Stimulated activated CD4-positive, alpha-beta T cell treated with anti-CD3 and anti-CD28 coated beads, Interleukin-1b, Interleukin-23, amount 100 ng/mL, for 48 hours (primary cell): Measurements from ENCODE around the gene LCN9.
"Not testable (repeated sequence)": the region's sequence is repeated elsewhere in the genome, so short reads cannot be mapped to it uniquely, and the experiment has no call there.

ENCODE experiments used
- DNase-seq: peaks from one replicate; pipeline ENCODE4 v3.0.0-alpha.2; 2020

LCN9 gene, protein sequence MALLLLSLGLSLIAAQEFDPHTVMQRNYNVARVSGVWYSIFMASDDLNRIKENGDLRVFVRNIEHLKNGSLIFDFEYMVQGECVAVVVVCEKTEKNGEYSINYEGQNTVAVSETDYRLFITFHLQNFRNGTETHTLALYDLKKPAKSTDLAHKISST

DNA sequence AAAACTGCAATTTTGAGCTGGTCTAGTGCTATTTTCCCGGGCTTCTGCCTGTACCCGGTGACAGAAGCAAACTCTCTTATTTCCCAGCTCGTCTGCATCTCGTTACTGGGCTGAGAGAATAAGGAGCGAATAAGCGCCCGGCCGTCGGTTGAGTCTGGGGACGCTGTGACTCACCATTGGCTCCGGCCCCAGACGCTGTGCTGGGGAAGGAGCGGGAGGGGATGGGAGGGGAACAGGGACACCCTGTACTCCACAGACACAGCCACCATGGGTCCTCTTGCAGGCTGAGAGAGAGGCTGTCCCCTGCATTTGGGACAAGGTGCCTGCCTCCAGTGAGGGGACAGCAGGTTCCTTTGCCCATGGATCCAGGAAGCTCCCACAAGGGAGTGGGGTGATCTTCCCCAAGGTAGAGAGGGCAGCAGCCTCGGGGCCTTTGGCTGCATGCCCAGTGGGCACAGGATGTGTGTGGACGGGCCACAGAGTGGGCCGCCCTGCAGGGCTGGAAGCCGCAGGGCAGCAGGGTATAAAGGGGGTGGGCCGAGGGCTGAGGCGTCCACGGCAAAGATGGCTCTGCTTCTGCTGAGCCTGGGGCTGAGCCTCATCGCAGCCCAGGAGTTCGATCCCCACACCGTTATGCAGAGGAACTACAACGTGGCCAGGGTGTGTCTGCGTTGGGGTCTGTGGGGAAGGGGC is at the start of gene LCN9:
Gene LCN9 (plus strand): TSS at position 552 of the 693 bp plus-strand sequence. CDS start 13 bp downstream, at position 565.
- DNase-seq = no peak

DNA sequence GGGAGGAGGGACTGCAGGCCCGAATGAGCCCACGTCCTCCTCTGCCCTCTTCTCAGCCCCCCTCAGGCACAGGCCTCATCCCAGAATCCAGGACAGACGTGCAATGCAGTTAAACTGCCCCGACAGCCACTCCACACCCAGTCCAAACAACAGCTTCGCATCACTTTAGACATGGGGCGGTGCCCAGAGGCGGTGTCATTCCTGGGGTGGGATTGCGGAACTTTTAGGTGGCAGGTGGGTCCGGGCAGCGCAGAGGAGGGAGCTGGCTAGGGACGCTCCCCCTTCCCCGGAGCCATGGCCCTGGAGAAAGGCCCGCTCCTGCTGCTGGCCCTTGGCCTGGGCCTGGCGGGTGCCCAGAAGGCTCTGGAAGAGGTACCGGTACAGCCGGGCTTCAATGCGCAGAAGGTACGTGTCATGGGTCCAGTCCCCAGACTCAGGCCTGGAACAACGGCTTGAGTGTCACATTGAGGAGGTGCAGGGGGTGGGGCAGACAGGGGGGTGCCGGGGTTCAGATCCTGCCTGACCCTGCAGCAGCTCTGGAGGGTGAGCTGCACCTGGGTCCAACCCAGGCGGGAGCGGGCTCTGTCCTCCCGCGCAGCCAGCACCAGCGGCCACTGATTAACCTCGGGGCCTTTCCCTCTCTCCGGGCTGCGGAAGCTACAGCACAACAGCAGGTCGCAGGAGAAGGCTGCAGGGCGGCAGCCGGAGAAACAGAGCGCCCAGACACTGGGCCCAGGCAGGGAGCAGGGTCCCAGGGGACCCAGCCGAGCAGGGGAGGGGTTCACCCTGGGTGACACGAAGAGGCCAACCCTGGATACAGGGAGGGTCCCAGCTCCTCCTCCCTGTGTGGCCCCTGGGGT is 48.9 kb upstream of the LCN9 start:
- no peak for DNase-seq

DNA sequence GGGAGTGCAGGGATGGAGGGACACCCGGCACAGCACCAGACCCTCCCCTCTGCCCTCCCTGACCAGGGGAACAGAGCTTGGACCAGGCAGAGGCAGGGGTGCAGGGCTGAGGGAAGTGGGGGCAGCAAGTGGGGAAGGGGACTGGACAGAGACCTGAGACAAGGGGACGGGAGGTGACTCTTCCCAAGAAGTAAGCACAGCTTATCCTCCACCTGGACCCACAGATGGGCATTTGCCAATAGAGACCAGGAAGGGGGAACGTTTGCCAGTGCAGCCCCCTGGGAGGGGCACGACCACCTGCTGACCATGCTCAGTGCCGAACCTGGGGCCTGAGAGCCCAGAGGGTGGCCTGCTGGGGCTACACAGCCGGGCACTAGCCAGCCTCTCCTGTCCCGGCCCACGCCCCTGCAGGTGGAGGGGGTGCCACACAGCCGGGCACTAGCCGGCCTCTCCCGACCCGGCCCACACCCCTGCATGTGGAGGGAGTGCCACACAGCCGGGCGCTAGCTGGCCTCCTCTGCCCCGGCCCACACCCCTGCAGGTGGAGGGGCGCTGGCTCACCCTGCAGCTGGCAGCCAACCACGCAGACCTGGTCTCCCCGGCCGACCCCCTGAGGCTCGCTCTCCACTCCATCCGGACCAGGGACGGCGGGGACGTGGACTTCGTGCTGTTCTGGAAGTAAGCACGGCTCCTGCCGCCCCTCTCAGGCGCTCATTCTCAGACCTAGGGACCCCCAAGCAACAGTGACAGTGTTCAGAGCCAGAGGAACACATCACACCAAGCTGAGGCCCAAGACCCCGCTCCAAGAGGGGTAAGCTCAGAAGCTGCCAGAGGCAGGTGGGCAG is 48.1 kb upstream of the LCN9 start:
- no peak for DNase-seq

DNA sequence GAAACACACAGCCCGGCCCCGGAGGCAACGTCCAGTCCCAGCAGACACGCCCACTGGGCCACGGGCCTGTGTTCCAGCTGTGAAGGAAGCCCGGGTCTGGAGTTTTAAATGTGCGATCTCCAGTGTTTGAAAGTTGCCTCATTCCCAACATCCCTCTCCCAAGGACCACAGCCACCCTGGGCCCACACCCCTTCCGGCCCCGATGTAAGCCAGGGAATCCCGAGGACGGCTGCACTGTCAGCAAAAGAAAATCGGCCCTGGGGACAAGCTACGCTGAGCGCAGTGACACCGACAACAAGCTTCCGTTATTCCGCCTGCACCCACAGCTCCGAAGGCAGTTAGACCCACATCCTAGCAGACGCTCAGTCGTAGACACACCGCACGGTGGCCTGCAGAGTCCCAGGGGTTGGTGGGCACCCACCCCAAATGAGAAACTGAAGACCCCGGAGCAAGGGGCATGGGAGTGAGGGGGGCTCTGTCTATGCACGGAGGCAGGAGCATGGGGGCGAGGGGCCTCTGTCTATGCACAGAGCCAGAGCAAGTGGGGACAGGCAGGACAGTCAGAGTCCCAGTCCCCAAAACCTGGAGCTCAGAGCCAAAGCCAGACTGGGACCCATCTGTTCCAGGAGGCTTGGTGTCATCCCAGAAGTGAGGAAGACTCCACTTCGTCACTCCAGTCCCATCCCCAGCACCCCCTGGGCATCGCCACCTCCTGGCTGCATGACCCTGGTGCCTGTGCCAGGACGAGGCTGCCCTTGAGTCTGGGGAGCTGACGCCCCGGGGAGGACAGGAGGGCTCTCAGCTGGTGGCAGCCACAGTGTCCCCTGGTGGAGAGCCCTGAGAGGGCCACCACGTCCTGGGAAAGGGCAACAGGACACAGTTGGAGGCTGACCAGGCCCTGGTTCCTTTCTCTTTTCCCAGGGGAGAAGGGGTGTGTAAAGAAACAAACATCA is 47.2 kb upstream of the LCN9 start:
- no peak for DNase-seq

DNA sequence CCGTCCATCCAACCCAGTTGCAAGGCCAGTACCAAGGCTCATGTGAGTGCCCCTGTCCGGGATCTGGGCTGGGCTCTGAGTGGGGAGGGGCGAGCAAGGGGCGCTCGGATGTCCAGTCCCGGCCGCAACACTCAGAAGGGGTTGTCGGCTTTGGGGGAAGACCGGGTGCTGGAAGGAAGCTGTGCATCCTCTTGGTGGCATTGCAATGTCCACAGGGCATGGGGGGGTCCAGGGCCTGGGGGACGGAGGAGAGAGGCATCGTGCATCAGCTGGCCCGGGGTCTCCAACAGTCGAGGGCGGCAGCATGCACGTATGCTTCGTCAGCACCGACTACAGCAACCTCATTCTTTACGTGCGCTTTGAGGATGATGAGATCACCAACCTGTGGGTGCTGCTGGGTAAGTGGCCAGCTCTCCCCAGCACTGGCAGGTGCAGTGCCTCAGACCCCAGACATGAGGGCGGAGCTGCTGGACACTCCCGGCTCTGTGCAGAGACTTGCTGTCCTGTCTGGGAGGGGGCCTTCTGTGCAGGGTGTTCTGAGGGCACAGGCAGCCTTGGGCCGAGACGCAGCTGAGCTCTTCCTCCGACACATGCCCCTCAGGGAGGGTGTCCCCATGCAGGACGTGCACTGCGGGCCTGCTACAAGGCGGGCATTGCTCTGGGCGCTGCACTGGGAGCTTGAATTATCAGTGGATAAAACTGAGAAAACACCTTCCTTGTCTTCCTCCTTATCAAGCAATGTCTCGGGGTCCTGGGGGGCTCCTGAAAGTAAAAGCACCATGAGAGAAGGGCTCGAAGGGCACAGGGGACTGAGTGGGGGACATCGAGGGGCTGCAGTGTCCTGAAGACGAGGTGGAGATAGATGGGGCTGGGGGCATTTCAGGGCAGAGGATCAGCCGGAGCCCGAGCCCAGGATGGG is 46.2 kb upstream of the LCN9 start:
- no peak for DNase-seq

DNA sequence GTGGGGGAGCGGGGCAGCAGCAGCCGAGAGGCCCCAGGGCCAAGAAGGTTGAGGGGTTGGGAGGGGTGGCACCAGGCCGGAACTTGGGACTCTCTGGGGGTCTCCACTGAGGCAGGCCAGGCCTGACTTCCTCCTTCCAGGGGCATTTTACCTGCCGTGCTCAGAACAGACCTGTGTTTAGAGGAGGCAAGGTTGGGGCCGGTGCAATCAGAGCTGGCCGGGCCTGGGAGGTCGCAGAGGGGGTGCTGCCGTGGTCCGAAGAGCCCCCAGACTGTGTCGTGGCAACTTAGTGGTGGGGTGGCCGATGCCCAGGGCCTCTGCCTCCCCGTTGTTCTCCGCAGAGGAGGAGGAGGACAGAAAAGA is 45.6 kb upstream of the LCN9 start:
- no peak for DNase-seq

DNA sequence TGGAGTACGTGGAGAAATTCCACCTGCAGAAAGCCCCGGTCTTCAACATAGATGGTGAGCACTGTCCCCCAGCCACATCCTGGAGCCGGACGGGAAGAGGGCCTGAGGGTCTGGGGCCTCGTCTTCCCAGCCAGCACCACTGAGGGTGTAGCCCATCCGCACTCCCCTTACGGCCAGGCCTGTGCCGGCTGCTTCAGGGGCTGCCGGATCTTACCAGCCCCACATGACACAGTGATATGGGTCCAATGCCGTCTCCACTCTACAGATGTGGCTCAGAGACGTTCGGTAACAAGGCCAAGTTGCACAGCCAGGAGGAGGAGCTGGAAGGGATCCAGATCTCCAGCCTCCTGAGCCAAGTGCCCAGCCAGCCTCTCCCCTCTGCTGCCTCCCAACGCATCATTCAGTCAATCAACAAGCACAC is 45.1 kb upstream of the LCN9 start:
- DNase-seq = no peak

DNA sequence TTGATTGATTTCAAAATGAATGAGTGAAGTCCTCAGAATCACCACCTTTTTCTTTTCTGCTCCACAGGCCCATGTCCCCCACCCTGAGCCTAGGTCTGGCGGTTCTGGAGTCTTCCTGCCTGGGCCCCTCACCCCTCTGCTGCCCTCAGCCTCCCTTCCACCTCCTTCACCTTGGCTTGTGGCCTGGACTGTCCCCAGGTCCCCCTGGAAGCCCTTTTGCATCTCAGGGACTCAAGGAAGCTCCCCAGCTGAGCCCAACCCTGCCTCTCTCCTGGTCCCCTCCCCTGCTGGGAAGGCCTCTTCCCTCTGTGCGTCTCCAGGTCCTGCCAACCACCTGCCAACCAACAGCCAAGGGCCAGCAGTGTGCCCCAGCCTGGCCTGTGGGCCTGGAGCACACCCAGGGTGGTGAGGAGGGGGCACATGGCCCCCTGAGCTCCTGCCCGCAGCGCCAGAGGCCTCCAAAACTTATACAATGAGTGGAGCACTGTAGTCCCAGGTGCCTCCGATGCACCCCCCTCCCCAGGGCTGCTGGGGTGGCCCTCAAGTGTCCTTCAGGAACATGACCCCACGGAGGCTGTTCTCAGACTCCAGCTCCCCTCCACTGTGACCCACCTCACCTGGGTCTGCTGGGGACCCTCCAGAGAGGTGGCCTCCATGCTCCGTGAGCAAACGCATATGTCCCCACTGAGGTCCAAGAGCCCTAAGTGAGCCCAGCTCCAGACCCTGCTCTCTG is 44.1 kb upstream of the LCN9 start:
- no peak for DNase-seq

DNA sequence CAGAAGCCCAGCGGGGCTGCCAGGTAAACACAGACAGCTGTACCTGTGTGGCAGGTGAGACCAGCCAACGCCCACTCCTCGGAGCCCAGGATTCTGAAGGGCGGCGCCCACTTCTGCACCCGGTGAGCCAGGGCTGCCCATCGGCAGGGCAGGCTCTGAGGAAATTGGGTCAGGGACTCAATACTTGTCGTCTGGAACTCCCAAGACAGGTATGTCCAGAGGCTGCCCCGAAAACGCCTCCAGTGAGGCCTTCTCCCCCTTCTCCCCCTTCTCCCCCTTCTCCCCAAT is 43.6 kb upstream of the LCN9 start:
- DNase-seq = no peak

DNA sequence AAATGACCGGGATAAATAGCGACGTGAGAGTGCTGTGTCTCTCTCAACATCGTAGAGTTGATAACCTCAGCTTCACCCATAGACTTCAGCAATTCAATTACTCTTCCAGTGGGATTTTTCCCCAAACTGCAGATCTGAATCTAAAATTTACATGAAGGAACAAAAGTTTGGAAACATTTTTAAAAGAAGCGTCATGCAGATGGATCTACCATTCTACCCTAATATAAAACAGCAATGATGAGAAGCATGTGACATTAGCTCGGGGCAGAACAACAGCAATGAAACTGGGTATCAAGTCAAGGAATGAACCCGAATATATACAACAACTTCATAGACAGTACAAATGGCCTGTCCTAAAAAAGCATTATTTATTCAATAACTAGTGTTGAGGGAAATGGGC is 42.6 kb upstream of the LCN9 start:
- DNase-seq = no peak

DNA sequence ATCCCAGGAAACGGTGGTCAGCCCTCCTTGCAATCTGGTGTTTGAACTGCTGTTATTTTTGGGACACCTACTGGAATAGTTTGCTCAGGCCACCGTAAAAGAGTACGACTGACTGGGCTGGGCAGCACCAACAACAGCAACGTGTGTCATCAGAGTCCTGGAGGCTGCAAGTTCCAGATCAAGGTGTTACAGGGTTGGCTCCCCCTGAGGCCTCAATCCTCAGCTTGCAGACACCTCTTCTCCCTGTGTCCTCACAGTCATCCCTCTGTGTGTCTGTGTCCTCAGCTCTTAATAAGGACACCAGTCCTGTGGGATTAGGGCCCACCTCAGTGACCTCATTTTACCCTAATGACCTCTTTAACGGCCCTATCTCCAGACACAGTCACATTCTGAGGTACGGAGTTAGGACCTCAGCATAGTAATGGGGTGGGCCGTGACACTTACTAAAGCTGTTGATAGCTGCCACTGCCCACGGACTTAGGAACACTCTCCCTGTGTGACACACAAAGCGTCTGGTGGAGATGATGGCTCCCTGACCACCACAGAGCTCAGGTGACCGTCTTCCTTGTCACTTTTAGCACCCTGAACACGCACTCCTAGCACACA is 40.6 kb upstream of the LCN9 start:
- DNase-seq = no peak

DNA sequence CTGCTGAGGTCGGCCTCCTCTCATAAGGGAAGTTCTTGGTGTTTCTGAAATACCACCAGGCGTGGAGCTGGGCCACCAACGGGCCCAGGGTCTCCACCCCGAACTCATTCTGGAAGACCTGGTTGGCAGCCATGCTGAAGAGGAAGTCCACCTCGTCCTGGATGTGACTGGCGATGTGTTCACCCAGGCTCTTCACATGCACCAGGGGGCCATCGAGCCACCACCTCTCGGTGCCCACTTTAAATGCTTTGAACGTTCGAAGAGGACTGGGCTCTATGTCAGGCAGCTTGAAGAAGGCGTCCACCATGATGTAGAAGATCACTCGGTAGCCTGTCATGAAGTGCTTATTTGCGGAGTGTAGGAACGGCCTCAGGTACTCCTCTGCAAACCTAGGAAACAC is 38.8 kb upstream of the LCN9 start:
- DNase-seq = no peak

DNA sequence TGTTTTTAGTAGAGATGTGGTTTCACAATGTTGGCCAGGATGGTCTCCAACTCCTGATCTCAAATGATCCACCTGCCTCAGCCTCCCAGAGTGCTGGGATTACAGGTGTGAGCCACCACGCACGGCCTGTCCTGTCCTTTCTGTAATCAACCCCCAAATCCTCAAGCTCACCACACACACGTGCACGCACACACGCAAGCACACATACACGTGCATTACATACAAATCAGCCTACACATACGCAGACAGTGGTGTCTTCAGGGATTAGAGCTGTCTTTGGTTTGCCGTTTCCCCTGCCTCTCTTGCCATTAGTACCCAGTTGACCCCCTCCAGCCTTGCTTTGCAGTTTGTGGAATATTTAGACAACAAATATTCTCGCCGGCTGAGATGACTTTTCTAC is 30.3 kb upstream of the LCN9 start:
- no peak for DNase-seq

DNA sequence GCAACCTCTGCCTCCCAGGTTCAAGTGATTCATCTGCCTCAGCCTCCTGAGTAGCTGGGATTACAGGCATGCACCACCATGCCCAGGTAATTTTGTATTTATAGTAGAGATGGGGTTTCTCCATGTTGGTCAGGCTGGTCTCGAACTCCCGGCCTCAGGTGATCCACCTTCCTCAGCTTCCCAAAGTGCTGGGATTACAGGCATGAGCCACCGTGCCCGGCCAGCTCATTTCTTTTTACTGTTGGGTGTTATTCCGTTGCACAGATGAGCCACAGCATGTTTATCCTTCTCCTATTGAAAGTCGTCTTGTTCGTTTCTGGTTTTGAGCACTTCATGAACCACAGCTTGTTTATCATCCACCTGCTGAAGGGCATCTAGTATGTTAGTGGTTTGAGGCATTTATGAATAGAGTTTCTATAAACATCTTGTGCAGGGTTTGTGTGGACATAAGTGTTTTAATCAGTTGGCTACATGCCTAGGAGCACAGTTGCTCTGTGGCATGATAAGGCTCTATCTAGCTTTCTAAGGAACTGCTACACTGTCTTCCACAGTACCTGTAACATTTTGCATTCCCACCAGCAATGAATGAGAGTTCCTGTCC is 26.1 kb upstream of the LCN9 start:
- DNase-seq = not testable (repeated sequence)

DNA sequence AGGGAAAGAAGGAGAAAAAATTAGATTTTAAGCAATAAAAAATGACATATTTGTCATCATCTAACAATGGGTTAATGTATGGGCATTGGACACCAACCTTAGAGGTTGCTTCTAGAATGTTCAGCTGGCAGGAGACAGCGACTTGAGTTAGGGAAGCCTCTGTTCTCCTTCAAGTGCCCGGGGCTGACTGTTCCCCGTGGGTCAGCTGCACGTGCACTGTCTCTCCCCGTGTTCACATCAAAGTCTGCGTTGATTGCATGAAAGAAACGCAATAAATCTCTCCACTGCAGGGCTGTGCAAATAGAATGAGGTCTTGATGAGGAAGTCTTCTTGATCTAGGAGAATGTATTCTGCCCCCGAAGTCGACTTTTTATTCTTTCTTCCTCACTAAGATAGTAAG is 23.9 kb upstream of the LCN9 start, which contains the start of gene GLT6D1:
Gene GLT6D1 (minus strand): TSS at position 345 of the 400 bp plus-strand sequence. CDS start 353 bp downstream, outside the sequence.
- no peak for DNase-seq

DNA sequence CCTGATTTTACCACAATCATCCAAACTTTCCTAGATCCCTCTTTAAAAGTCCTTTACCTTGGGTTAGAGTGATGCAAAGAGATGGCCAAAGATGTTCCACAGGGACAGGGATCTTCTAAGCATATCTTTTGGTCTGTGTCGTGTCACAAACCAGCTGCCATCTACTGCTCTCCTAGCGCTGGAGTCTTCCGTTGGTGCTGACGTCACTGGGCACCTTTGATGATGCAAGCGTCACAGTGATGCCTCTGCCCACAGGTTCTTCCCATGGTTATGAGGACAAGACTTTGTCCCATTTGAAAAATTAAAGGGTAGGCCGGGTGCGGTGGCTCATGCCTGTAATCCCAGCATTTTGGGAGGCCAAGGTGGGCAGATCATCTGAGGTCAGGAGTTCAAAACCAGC is 22.1 kb upstream of the LCN9 start:
- no peak for DNase-seq

DNA sequence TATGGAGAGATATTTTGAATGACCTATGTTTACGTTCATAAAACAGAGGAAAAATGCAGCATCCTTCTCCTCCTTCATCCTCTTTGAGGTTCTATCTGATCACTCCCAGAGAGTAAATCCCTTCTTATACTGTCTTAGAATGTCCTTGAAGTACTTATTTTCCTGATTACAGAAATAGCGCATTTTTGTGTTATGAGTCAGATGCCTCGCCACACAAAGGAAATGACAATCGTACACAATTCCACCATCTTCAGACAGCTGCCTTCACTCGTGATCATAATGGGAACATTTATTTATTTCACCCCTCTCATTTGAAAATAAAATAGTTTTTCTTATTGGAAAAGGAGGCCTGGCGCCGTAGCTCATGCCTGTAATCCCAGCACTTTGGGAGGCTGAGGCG is 21.4 kb upstream of the LCN9 start:
- no peak for DNase-seq

DNA sequence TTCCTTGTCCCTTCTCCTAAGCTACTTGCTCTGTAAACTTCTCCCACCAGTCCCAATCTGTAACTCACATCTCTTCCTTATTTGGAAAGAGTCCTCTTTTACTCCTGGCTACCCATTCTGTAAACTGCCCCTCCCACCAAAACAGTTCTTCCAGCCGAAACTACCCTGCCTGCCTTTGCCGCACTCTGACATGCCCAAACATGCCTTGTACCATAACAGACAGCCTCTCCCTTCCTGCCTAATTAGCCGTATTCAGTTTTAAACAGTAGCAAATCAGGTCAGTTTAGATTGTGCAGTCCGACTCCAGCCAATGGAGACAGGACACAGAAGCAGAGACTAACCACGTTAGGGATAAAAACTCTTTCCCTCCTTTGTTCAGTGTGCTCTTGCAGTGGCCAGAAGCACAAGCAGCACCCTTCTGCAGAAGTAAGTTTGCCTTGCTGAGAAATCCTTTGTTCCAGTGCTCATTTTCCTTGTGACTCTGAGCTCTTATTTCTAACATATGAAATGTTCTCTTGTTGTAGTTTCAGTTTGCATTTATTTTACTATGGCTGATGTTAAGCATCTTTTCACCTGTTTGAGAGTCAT is 18.4 kb upstream of the LCN9 start:
- no peak for DNase-seq

DNA sequence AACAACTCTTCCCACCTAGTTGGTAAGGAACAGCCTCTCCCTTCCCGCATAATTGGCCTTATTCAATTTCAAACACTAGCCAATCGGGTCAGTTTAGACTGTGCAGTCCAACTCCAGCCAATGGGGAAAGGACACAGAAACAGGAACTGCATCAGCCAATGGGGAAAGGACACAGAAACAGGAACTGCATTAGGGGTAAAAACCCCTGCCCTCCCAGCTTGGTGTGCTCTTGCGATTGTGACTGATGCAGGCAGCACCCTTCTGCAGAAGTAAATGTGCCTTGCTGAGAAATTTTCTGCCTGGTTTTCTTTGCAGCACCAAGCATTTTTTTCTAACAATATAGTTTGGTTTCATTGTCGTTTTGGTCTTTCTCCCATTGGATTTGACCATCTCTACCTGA is 15.2 kb upstream of the LCN9 start:
- DNase-seq = no peak
